Naive thymus-derived CD4-positive, alpha-beta T cell (primary cell): ENCODE measurements around the gene OXSR1. TPM values are rescaled to one million over a fixed set of nuclear protein-coding genes. Genes with fewer than 3 reads are reported as not detected.

Experiments used
- ATAC-seq: fragments of 150-1000 bp; cut with Tn5 transposase; 2 replicates; pipeline ENCODE4 v1.10.0; 2021; ENCODE audit warnings: mild to moderate bottlenecking, moderate library complexity
- CTCF ChIA-PET: fragments of 350-600 bp; sonication (Branson Sonifier 250); formaldehyde crosslinking; loops from one replicate; lab custom pipeline; 2021; ENCODE audit warnings: antibody characterized with exemption; lab: Charles Lee
- POLR2A ChIA-PET: fragments of 350-600 bp; sonication (Branson Sonifier 250); formaldehyde crosslinking; loops from one replicate; lab custom pipeline; 2021; ENCODE audit warnings: antibody characterized with exemption, inconsistent platforms; lab: Charles Lee
- DNase-seq, 9 donors: peaks; one replicate each; pipeline versions ENCODE4 v3.0.0 to v3.0.0-alpha.2; 2020 to 2022; ENCODE audit warnings: mixed read lengths in 1 of 9
- H3K27ac ChIP-seq: one replicate; pipeline ENCODE4 v1.7.0; 2013; ENCODE audit warnings: mild to moderate bottlenecking, low read depth, low read length, moderate library complexity
- H3K27me3 ChIP-seq, 2 donors: one replicate each; pipeline ENCODE4 v1.7.0; 2013; ENCODE audit warnings: low read length in 2 of 2, mild to moderate bottlenecking in 2 of 2, moderate library complexity in 2 of 2; ENCODE audit not compliant: control insufficient read depth in 2 of 2, insufficient read depth in 2 of 2
- H3K36me3 ChIP-seq, 3 experiments: 1 replicate in 2 of 3; 2 replicates in 1 of 3; pipeline ENCODE4 v1.7.0; 2013; ENCODE audit warnings: low read length in 3 of 3, mild to moderate bottlenecking in 3 of 3, moderate library complexity in 1 of 3; ENCODE audit not compliant: insufficient read depth in 3 of 3, control insufficient read depth in 2 of 3
- H3K4me1 ChIP-seq, 2 donors: one replicate each; pipeline ENCODE4 v1.7.0; 2013; ENCODE audit warnings: low read length in 2 of 2, mild to moderate bottlenecking in 2 of 2, moderate library complexity in 1 of 2; ENCODE audit not compliant: control insufficient read depth in 2 of 2, insufficient read depth in 2 of 2
- H3K4me3 ChIP-seq: 2 replicates; pipeline ENCODE4 v1.7.0; 2013; ENCODE audit warnings: mild to moderate bottlenecking, low read length
- H3K9me3 ChIP-seq, 3 experiments: 1 replicate in 2 of 3; 2 replicates in 1 of 3; pipeline ENCODE4 v1.7.0; 2013; ENCODE audit warnings: low read length in 3 of 3; ENCODE audit not compliant: control insufficient read depth in 2 of 3
- H3K27ac Mint-ChIP-seq, 9 donors: one replicate each; pipeline ENCODE4 v1.8.0; 2020 to 2022; ENCODE audit warnings: mixed read lengths in 9 of 9, mild to moderate bottlenecking in 8 of 9, moderate library complexity in 5 of 9, inconsistent platforms in 2 of 9
- H3K27me3 Mint-ChIP-seq, 5 donors: one replicate each; pipeline ENCODE4 v1.8.0; 2021 to 2022; ENCODE audit warnings: mixed read lengths in 5 of 5, mild to moderate bottlenecking in 1 of 5
- H3K36me3 Mint-ChIP-seq, 5 donors: one replicate each; pipeline ENCODE4 v1.8.0; 2020 to 2022; ENCODE audit warnings: mixed read lengths in 5 of 5, mild to moderate bottlenecking in 3 of 5, inconsistent platforms in 1 of 5
- H3K4me1 Mint-ChIP-seq, 7 donors: one replicate each; pipeline ENCODE4 v1.8.0; 2020 to 2022; ENCODE audit warnings: mixed read lengths in 7 of 7, mild to moderate bottlenecking in 3 of 7, inconsistent platforms in 1 of 7
- H3K4me3 Mint-ChIP-seq, 10 donors: one replicate each; pipeline ENCODE4 v1.8.0; 2020 to 2022; ENCODE audit warnings: mild to moderate bottlenecking in 10 of 10, mixed read lengths in 10 of 10, moderate library complexity in 6 of 10, inconsistent platforms in 2 of 10
- H3K9me3 Mint-ChIP-seq, 11 donors: one replicate each; pipeline ENCODE4 v1.8.0; 2020 to 2022; ENCODE audit warnings: mixed read lengths in 11 of 11, mild to moderate bottlenecking in 4 of 11, inconsistent platforms in 1 of 11, moderate library complexity in 1 of 11
- intact Hi-C, 2 donors: fragments of 100-400 bp; cut with micrococcal nuclease; formaldehyde crosslinking; loops; one replicate each; pipeline ENCODE4 v1.15.1; 2023
- polyA plus RNA-seq, 2 donors: library from polyadenylated mRNA; unstranded; fragments of 300-500 nt; fragmentation: Illumina TruSeq; gene quantifications; one replicate each; pipeline ENCODE4 v1.2.3, GENCODE V29; 2021
- total RNA-seq, 6 experiments: library from RNA in 5 of 6; stranded (reverse) in 5 of 6; gene quantifications; 1 replicate in 5 of 6; 2 replicates in 1 of 6; pipeline ENCODE4 v1.2.3 and lab custom pipeline; 2021 to 2026

OXSR1 gene
- total and polyA plus RNA-seq, 7 experiments from 2014 or later, result 12.3 to 59.7 (median 35.9) TPM

- H3K27ac ChIP-seq, result no peak overlapping the region
- ChIA-PET CTCF (no interaction called here), POLR2A (no interaction called here)
- H3K27ac Mint-ChIP-seq, result peak overlapping the region in 2 of 9 donors; percentile 6 to 15
- no peaks in the 10 kb centered on the region for H3K27me3 Mint-ChIP-seq
- intact Hi-C loops, result loop anchor here in 1 of 2 donors (5.0 kb wide), 2 partner anchors 38 to 68 kb away; partner anchors contain the start of genes ACAA1, MYD88 and OXSR1
- H3K4me1 ChIP-seq, result peaks cover 0 to 4% of the 10 kb centered on the region in 2 donors
- H3K36me3 ChIP-seq, result peaks cover 0 to 13% (median 0%) of the 10 kb centered on the region in 3 experiments
- peaks cover 28 to 69% (median 55%) of the 10 kb centered on the region in 7 donors for H3K4me1 Mint-ChIP-seq
- H3K4me3 ChIP-seq, result no peak overlapping the region
- peak; percentile 32 for ATAC-seq
- H3K27me3 ChIP-seq, result no peaks in the 10 kb centered on the region
- H3K9me3 Mint-ChIP-seq, result peaks cover 0 to 2% (median 0%) of the 10 kb centered on the region in 11 donors
- peaks cover 0 to 64% (median 31%) of the 10 kb centered on the region in 5 donors for H3K36me3 Mint-ChIP-seq
- H3K9me3 ChIP-seq, result no peaks in the 10 kb centered on the region
- no peak for DNase-seq
- H3K4me3 Mint-ChIP-seq, result peak overlapping the region in 1 of 10 donors; percentile 2
Observed at GRCh38 chr3:38205472-38205805, 40.1 kb downstream of the OXSR1 start.

DNA sequence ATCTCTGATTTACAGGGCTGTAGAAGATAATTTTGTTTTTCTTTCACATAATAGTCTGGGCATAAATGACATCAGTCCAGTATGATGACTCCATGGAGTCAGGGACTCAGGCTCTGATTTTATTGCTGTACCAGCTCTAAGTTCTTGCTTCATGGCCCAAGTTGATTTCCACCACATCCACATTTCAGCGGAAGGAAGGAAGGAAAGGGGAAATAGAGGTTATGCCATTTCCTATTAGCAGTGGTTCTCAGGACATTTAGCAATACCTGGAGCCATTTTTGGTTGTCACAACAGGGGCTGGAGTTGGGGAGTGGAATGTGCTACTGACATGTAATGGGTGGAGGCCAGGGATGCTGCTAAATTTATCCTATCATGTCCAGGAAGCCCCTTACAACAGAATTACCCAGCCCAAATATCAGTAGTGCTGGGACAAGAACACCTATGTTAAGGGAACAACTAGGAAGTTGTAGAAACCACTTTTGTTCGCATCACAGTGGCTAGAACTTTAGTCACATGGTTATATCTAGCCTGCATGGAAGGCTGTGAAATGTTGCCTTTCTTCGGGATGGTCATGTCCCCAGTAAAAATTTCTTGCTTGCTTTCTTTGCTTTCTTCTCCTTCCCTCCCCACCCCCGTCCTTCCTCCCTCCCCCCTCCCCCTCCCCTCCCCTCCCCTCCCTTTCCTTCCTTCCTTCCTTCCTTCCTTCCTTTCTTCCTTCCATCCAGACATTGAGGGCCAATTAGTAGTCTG is 42.1 kb downstream of the OXSR1 start:
- intact Hi-C loops, result loop anchor here in 1 of 2 donors (5.0 kb wide), 2 partner anchors 40 to 70 kb away; partner anchors contain the start of genes ACAA1, MYD88 and OXSR1

GRCh38 chr3:38210141-38210757 is 44.9 kb downstream of the OXSR1 start:
- intact Hi-C loops, result loop anchor here in 1 of 2 donors (5.0 to 10.0 kb wide), 2 partner anchors 93 to 235 kb away; no protein-coding TSS in a partner anchor

More for the DNA sequence above, 42.1 kb downstream of the OXSR1 start:
- Mint-ChIP-seq H3K27ac (peak overlapping the region in 3 of 9 donors; percentile 7 to 59 (median 45)), H3K4me3 (no peak overlapping the region), H3K9me3 (peaks cover 0 to 2% (median 0%) of the 10 kb centered on the region in 11 donors), H3K36me3 (peaks cover 0 to 56% (median 25%) of the 10 kb centered on the region in 5 donors), H3K4me1 (peaks cover 22 to 73% (median 70%) of the 10 kb centered on the region in 7 donors), H3K27me3 (no peaks in the 10 kb centered on the region)
- Histone ChIP-seq H3K36me3 (peaks cover 0 to 13% (median 0%) of the 10 kb centered on the region in 3 experiments), H3K4me3 (no peak overlapping the region), H3K27ac (no peak overlapping the region), H3K27me3 (no peaks in the 10 kb centered on the region), H3K4me1 (peaks cover 0 to 4% of the 10 kb centered on the region in 2 donors), H3K9me3 (no peaks in the 10 kb centered on the region)
- ChIA-PET POLR2A (interaction anchor here (0.7 kb wide), 1 partner anchor 9 kb away, joined by 3 read pairs; no protein-coding TSS in a partner anchor), CTCF (no interaction called here)
- DNase-seq, result no peak
- peak; percentile 36 for ATAC-seq

GRCh38 chr3:38212141-38212540 is 46.8 kb downstream of the OXSR1 start:
- no peak overlapping the region for H3K4me3 ChIP-seq
- H3K27ac ChIP-seq, result no peak overlapping the region
- H3K9me3 ChIP-seq, result no peaks in the 10 kb centered on the region
- intact Hi-C loops, result loop anchor here in 1 of 2 donors (5.0 to 10.0 kb wide), 2 partner anchors 95 to 237 kb away; no protein-coding TSS in a partner anchor
- peaks cover 0 to 11% (median 0%) of the 10 kb centered on the region in 3 experiments for H3K36me3 ChIP-seq
- no peak overlapping the region for H3K4me3 Mint-ChIP-seq
- no peaks in the 10 kb centered on the region for H3K27me3 ChIP-seq
- ChIA-PET POLR2A (interaction anchor here (0.7 kb wide), 1 partner anchor 164 kb away, joined by 3 read pairs; no protein-coding TSS in a partner anchor), CTCF (interaction anchor here (1.9 kb wide), 1 partner anchor 94 kb away, joined by 4 read pairs; no protein-coding TSS in a partner anchor)
- peaks cover 11 to 58% (median 57%) of the 10 kb centered on the region in 7 donors for H3K4me1 Mint-ChIP-seq
- no peak overlapping the region for H3K27ac Mint-ChIP-seq
- no peaks in the 10 kb centered on the region for H3K27me3 Mint-ChIP-seq
- H3K4me1 ChIP-seq, result no peaks in the 10 kb centered on the region
- no peak for DNase-seq
- peaks cover 0 to 1% (median 0%) of the 10 kb centered on the region in 11 donors for H3K9me3 Mint-ChIP-seq
- peaks cover 6 to 46% (median 30%) of the 10 kb centered on the region in 5 donors for H3K36me3 Mint-ChIP-seq
- ATAC-seq, result no peak

More at GRCh38 chr3:38210141-38210757, 44.9 kb downstream of the OXSR1 start:
- Histone ChIP-seq H3K27me3 (no peaks in the 10 kb centered on the region), H3K4me3 (no peak overlapping the region), H3K27ac (no peak overlapping the region), H3K9me3 (no peaks in the 10 kb centered on the region), H3K36me3 (peaks cover 0 to 4% (median 0%) of the 10 kb centered on the region in 3 experiments), H3K4me1 (no peaks in the 10 kb centered on the region)
- H3K27me3 Mint-ChIP-seq, result no peaks in the 10 kb centered on the region
- H3K36me3 Mint-ChIP-seq, result peaks cover 0 to 45% (median 26%) of the 10 kb centered on the region in 5 donors
- ChIA-PET CTCF (interaction anchor here (0.6 to 1.9 kb wide), 3 partner anchors 9 to 92 kb away, joined by 3 to 6 read pairs (median 4); no protein-coding TSS in a partner anchor), POLR2A (no interaction called here)
- no peak for DNase-seq
- H3K4me1 Mint-ChIP-seq, result peaks cover 11 to 71% (median 68%) of the 10 kb centered on the region in 7 donors
- ATAC-seq, result peak; percentile 48
- peak overlapping the region in 5 of 9 donors; percentile 5 to 74 (median 65) for H3K27ac Mint-ChIP-seq
- peaks cover 0 to 2% (median 0%) of the 10 kb centered on the region in 11 donors for H3K9me3 Mint-ChIP-seq
- H3K4me3 Mint-ChIP-seq, result peak overlapping the region in 2 of 10 donors; percentile 21 to 52

DNA sequence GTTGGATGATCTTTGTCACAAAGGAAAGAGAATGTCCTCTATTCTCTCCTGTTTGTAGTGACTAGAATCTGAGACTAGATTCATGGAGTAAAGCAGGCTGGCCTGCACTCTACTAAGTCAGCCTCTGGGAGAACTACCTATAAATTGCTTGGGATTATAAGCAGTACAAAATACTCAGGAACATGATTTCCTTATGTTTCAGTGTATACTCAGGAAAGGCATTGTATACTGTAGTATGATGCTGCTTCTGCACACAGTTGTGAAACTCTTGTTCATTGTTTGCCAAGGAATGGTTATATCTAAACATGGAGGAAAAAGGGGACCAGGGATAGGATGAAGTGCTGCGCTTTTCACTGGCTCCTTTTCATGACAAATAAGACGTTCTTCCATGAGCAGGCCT is 49.2 kb downstream of the OXSR1 start:
- Histone ChIP-seq H3K27me3 (no peaks in the 10 kb centered on the region), H3K4me3 (no peak overlapping the region), H3K27ac (no peak overlapping the region), H3K9me3 (no peaks in the 10 kb centered on the region), H3K36me3 (peaks cover 0 to 7% (median 0%) of the 10 kb centered on the region in 3 experiments), H3K4me1 (no peaks in the 10 kb centered on the region)
- Mint-ChIP-seq H3K9me3 (no peaks in the 10 kb centered on the region), H3K27me3 (no peaks in the 10 kb centered on the region), H3K4me3 (no peak overlapping the region), H3K4me1 (peaks cover 11 to 50% (median 43%) of the 10 kb centered on the region in 7 donors), H3K27ac (no peak overlapping the region), H3K36me3 (peaks cover 6 to 49% (median 34%) of the 10 kb centered on the region in 5 donors)
- ATAC-seq, result no peak
- intact Hi-C loops, result loop anchor here in 1 of 2 donors (5.0 to 10.0 kb wide), 2 partner anchors 97 to 240 kb away; no protein-coding TSS in a partner anchor
- ChIA-PET POLR2A (no interaction called here), CTCF (no interaction called here)
- no peak for DNase-seq

- Mint-ChIP-seq H3K27me3 (no peaks in the 10 kb centered on the region), H3K4me3 (no peak overlapping the region), H3K27ac (no peak overlapping the region), H3K36me3 (peaks cover 10 to 56% (median 31%) of the 10 kb centered on the region in 5 donors), H3K4me1 (peaks cover 0 to 14% (median 9%) of the 10 kb centered on the region in 7 donors), H3K9me3 (no peaks in the 10 kb centered on the region)
- Histone ChIP-seq H3K4me1 (no peaks in the 10 kb centered on the region), H3K27ac (no peak overlapping the region), H3K27me3 (no peaks in the 10 kb centered on the region), H3K9me3 (no peaks in the 10 kb centered on the region), H3K36me3 (peaks cover 0 to 25% (median 0%) of the 10 kb centered on the region in 3 experiments), H3K4me3 (no peak overlapping the region)
- intact Hi-C loops, result loop anchor here in 1 of 2 donors (5.0 to 10.0 kb wide), 2 partner anchors 82 to 245 kb away; partner anchors contain the start of genes ACAA1 and MYD88
- no peak for DNase-seq
- POLR2A ChIA-PET, result no interaction called here
- CTCF ChIA-PET, result interaction anchor here (0.7 kb wide), 1 partner anchor 102 kb away, joined by 3 read pairs; no protein-coding TSS in a partner anchor
- no peak for ATAC-seq
Observed at GRCh38 chr3:38219609-38220197, 54.4 kb downstream of the OXSR1 start.
